ENCODE results near the gene SH3RF3. TPM values are rescaled to one million over a fixed set of nuclear protein-coding genes. Genes with fewer than 3 reads are reported as not detected.

SH3RF3 gene
- total RNA-seq, 1 donor from 2014 or later = 0.28 TPM

DNA sequence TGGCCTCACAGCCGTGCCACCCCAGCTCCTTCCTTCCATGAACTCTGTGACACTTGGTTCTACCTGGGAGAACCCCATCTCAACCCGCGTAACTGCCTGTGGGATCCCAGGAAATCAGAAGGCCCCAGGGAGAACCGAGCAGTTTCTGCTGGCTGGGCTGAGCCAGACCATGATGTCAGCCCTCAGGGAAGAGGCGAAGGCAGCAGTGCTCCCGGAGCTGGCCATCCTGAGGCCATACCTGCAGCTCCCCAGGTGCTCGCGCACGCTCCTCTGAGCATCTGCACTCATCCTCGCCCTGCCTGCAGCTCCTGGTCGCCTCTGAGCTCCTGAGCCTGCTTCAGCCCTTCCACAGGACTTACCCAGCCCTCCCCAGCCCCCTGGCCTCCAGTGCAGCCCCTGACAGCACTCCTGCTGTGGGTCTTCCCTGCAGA, 298.7 kb downstream of the SH3RF3 start:
- no peak overlapping the region for H3K27ac Mint-ChIP-seq
- Histone ChIP-seq H3K4me2 (no peak overlapping the region), H2AFZ (replicated peaks) (no peak overlapping the region), H3K9me3 (ENCODE audit: low read depth) (no peaks in the 10 kb centered on the region), H3K27ac (no peak overlapping the region), H4K20me1 (ENCODE audit: low read depth) (no peaks in the 10 kb centered on the region), H3F3A (ENCODE audit: low read depth) (no peaks in the 10 kb centered on the region), H3K9ac (no peak overlapping the region), H3K4me1 (no peaks in the 10 kb centered on the region), H3K36me3 (no peaks in the 10 kb centered on the region), H3K79me2 (ENCODE audit: low read depth) (no peaks in the 10 kb centered on the region), H3K27me3 (no peaks in the 10 kb centered on the region), H3K4me3 (no peak overlapping the region)
- H3K9me3 Mint-ChIP-seq = no peaks in the 10 kb centered on the region
- peaks cover 4% of the 10 kb centered on the region for H3K27me3 Mint-ChIP-seq (ENCODE audit: insufficient read depth, low read depth)
- H3K4me1 Mint-ChIP-seq = peaks cover 11% of the 10 kb centered on the region
- peaks cover 13% of the 10 kb centered on the region for H3K36me3 Mint-ChIP-seq
- TF ChIP-seq, protein P1, sequence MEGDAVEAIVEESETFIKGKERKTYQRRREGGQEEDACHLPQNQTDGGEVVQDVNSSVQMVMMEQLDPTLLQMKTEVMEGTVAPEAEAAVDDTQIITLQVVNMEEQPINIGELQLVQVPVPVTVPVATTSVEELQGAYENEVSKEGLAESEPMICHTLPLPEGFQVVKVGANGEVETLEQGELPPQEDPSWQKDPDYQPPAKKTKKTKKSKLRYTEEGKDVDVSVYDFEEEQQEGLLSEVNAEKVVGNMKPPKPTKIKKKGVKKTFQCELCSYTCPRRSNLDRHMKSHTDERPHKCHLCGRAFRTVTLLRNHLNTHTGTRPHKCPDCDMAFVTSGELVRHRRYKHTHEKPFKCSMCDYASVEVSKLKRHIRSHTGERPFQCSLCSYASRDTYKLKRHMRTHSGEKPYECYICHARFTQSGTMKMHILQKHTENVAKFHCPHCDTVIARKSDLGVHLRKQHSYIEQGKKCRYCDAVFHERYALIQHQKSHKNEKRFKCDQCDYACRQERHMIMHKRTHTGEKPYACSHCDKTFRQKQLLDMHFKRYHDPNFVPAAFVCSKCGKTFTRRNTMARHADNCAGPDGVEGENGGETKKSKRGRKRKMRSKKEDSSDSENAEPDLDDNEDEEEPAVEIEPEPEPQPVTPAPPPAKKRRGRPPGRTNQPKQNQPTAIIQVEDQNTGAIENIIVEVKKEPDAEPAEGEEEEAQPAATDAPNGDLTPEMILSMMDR (IDR thresholded peaks at IDR 0.05) = no peak
- TF ChIP-seq EZH2phosphoT487 (IDR thresholded peaks at IDR 0.05) (no peak), EZH2 (IDR thresholded peaks at IDR 0.05) (no peak)
- DNase-seq (ENCODE audit: low spot score) = no peak
- no peak overlapping the region for H3K4me3 Mint-ChIP-seq

DNA sequence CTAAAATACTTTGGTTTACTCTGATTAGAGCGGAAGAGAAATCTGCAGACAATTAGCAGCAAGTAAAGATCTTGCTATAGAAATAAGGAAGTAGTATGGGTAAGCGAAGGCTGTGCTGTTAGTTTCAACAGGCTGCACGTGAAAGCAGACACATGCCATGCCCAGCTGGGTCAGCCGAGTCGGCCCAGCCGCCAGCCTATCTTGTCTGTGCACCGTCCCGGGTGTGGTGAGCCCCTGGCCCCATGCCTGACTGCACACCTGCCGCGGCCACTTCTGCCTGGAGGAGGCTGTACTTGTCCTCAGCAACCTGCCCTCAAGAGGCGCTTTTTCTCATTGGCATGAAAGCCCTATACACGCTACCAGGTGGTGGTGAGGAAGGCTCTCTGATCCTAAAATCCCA, 299.3 kb downstream of the SH3RF3 start:
- Histone ChIP-seq H3K4me2 (no peak overlapping the region), H3K9me3 (ENCODE audit: low read depth) (no peaks in the 10 kb centered on the region), H3K79me2 (ENCODE audit: low read depth) (no peaks in the 10 kb centered on the region), H3F3A (ENCODE audit: low read depth) (no peaks in the 10 kb centered on the region), H3K4me1 (no peaks in the 10 kb centered on the region), H3K27me3 (no peaks in the 10 kb centered on the region), H3K4me3 (no peak overlapping the region), H3K27ac (no peak overlapping the region), H2AFZ (replicated peaks) (no peak overlapping the region), H4K20me1 (ENCODE audit: low read depth) (no peaks in the 10 kb centered on the region), H3K9ac (no peak overlapping the region), H3K36me3 (no peaks in the 10 kb centered on the region)
- peaks cover 16% of the 10 kb centered on the region for H3K36me3 Mint-ChIP-seq
- H3K9me3 Mint-ChIP-seq = no peaks in the 10 kb centered on the region
- no peak overlapping the region for H3K27ac Mint-ChIP-seq
- peaks cover 4% of the 10 kb centered on the region for H3K27me3 Mint-ChIP-seq (ENCODE audit: insufficient read depth, low read depth)
- DNase-seq (ENCODE audit: low spot score) = no peak
- no peak overlapping the region for H3K4me3 Mint-ChIP-seq
- TF ChIP-seq EZH2phosphoT487 (IDR thresholded peaks at IDR 0.05) (no peak), EZH2 (IDR thresholded peaks at IDR 0.05) (no peak)
- TF ChIP-seq, protein P1 (IDR thresholded peaks at IDR 0.05) = no peak
- peaks cover 11% of the 10 kb centered on the region for H3K4me1 Mint-ChIP-seq

DNA sequence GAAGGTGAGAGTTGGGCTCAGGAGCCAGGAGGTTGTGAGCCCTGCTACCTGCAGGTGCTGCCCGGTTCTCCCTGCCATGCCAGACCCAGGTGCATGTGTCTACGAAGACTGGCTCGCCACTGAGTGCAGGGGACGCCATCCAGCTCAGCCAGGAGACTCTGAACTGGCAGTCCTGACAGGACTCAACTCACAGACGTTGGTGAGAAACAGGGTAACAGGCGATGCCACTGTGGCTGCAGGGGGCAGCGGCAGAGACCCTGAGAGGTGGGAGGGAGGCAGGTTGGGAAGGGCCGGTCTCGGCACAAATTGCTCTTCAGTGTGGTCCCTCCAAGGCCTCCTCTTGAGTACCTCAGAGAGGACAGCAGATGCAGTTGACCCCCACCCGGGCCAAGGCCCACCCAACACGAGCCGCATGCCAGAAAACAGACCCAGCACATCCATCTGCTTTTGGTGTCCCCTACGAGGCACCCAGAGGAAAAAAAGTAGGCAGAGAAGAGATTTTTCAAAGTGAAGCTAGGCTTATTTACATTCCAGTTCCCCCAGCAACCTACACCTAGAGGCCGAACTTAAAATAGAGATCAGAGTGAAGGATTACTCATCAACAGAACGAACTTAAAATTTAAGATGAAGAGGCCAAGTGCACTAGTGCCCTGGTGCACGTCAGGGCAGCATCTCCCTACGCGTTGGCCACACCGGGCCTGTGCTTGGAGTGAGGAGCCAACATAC, 300.0 kb downstream of the SH3RF3 start:
- no peak for TF ChIP-seq EZH2 (IDR thresholded peaks at IDR 0.05)
- Histone ChIP-seq H3K27ac (no peak overlapping the region), H4K20me1 (ENCODE audit: low read depth) (no peaks in the 10 kb centered on the region), H3K27me3 (no peaks in the 10 kb centered on the region), H3K4me3 (no peak overlapping the region), H3K9me3 (ENCODE audit: low read depth) (no peaks in the 10 kb centered on the region), H3K79me2 (ENCODE audit: low read depth) (no peaks in the 10 kb centered on the region), H3K4me1 (no peaks in the 10 kb centered on the region), H2AFZ (replicated peaks) (no peak overlapping the region), H3K9ac (no peak overlapping the region), H3F3A (ENCODE audit: low read depth) (no peaks in the 10 kb centered on the region), H3K4me2 (no peak overlapping the region), H3K36me3 (no peaks in the 10 kb centered on the region)
- Mint-ChIP-seq H3K36me3 (peaks cover 13% of the 10 kb centered on the region), H3K4me3 (peak overlapping the region; percentile 63), H3K9me3 (no peaks in the 10 kb centered on the region), H3K4me1 (peaks cover 11% of the 10 kb centered on the region), H3K27ac (peak overlapping the region; percentile 11), H3K27me3 (ENCODE audit: insufficient read depth, low read depth) (peaks cover 4% of the 10 kb centered on the region)
- no peak for DNase-seq (ENCODE audit: low spot score)
